ENCODE results near the gene IL6ST.
A peak's percentile ranks its signal among the peaks of the same experiment; 100 is the strongest.
"Not testable (repeated sequence)": the region's sequence is repeated elsewhere in the genome, so short reads cannot be mapped to it uniquely, and the experiment has no call there.

The IL6ST gene

DNA sequence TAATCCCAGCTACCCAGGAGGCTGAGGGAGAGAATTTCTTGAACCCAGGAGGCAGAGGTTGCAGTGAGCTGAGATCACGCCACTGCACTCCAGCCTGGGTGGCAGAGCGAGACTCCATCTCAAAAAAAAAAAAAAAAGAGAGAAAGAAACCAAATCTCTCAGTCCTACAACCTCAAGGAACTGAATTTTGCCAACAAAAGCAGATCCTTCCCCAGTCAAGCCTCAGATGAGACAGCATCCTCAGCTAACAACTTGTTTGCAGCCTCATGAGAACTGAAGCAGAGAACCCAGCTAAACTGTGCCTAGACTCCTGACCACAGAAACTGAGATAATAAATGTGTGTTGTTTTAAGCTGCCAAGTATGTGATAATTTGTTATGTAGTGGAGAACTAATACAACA, 7.5 kb upstream of the IL6ST start:
- H3K4me3 ChIP-seq (ENCODE audit: low read depth in 1 of 2, low read length in 1 of 2), result no peak overlapping the region
- H3K9me3 ChIP-seq, result no peaks in the 10 kb centered on the region
- no peaks in the 10 kb centered on the region for H3K4me1 ChIP-seq (ENCODE audit: control insufficient read depth in 1 of 2, insufficient read depth in 1 of 2, low read depth in 1 of 2, low read length in 1 of 2)
- no peaks in the 10 kb centered on the region for H3K36me3 ChIP-seq
- H3K27me3 ChIP-seq, result peaks cover 27% of the 10 kb centered on the region
- TF ChIP-seq, protein P1, sequence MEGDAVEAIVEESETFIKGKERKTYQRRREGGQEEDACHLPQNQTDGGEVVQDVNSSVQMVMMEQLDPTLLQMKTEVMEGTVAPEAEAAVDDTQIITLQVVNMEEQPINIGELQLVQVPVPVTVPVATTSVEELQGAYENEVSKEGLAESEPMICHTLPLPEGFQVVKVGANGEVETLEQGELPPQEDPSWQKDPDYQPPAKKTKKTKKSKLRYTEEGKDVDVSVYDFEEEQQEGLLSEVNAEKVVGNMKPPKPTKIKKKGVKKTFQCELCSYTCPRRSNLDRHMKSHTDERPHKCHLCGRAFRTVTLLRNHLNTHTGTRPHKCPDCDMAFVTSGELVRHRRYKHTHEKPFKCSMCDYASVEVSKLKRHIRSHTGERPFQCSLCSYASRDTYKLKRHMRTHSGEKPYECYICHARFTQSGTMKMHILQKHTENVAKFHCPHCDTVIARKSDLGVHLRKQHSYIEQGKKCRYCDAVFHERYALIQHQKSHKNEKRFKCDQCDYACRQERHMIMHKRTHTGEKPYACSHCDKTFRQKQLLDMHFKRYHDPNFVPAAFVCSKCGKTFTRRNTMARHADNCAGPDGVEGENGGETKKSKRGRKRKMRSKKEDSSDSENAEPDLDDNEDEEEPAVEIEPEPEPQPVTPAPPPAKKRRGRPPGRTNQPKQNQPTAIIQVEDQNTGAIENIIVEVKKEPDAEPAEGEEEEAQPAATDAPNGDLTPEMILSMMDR (IDR thresholded peaks at IDR 0.05), result no peak
- no peak overlapping the region for H3K27ac ChIP-seq

DNA sequence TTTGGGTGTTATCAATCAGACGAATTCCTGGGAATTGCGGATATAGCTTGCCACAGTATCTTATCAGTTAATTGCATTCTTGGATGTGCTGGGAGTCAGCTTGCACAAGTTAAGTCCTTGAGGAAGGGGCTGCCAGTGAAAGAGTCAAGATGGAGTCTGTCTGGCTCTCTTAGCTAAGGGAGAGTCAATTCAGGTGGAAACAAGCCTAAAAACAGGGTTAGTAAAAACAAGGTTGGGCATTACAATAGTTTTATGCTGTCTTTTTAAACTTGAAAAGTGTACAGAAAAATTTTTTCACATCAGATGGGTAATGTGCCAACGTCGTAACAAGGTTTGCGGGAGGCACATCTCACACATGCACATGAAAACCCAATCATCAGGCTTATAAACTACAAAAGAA, 5.5 kb upstream of the IL6ST start:
- not testable (repeated sequence) for H3K36me3 ChIP-seq; H3K4me1 ChIP-seq (ENCODE audit: control insufficient read depth in 1 of 2, insufficient read depth in 1 of 2, low read depth in 1 of 2, low read length in 1 of 2); H3K4me3 ChIP-seq (ENCODE audit: low read depth in 1 of 2, low read length in 1 of 2); H3K27ac ChIP-seq; H3K9me3 ChIP-seq
- peaks cover 47% of the 10 kb centered on the region for H3K27me3 ChIP-seq

DNA sequence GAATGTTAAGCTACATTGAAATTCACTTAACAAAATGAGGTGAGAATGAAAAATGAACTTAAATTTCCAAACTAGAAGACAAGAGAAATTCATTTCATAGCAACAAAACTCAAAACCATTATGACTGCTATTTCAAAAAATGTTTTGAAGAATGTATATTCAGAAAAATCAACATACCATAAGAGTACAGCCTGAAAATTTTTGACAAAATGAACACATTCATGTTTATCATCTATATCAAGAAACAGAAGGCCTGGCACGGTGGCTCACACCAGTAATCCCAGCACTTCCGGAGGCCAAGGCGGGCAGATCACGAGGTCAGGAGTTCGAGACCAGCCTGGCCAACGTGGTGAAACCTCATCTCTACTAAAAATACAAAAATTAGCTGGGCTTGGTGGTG, 4.2 kb upstream of the IL6ST start:
- no peaks in the 10 kb centered on the region for H3K9me3 ChIP-seq
- H3K27ac ChIP-seq, result no peak overlapping the region
- H3K4me1 ChIP-seq (ENCODE audit: control insufficient read depth in 1 of 2, insufficient read depth in 1 of 2, low read depth in 1 of 2, low read length in 1 of 2), result peaks cover 15 to 16% of the 10 kb centered on the region in 2 experiments
- H3K36me3 ChIP-seq, result no peaks in the 10 kb centered on the region
- no peak overlapping the region for H3K4me3 ChIP-seq (ENCODE audit: low read depth in 1 of 2, low read length in 1 of 2)
- peaks cover 50% of the 10 kb centered on the region for H3K27me3 ChIP-seq
- TF ChIP-seq, protein P1 (IDR thresholded peaks at IDR 0.05), result no peak

DNA sequence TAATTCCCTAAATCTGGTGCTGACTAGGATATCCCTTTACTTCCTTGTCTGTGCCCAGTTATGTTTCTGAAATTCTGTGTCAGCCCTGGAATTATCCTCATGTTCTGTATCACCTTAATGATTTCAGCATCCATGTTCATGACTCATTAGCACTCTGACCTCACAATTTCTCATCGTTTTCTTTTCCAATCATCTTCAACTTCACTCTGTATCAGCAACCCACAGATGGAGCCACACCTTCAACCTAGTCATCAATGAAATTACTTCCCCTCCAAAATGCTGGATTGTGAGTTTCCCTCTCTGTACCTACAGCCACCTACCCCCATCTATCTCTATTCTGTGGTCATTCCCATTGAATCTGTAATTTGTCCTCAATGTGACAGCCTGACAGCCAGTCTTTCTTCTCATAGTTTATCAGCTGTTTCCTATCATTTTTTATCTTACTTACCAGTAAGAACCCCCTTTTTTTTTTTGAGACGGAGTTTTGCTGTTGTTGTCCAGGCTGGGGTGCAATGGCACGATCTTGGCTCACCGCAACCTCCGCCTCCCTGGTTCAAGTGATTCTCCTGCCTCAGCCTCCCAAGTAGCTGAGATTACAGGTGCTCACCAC, 3.1 kb upstream of the IL6ST start:
- Histone ChIP-seq H3K27ac (no peak overlapping the region), H3K4me1 (ENCODE audit: control insufficient read depth in 1 of 2, insufficient read depth in 1 of 2, low read depth in 1 of 2, low read length in 1 of 2) (peaks cover 20% of the 10 kb centered on the region in 2 experiments), H3K27me3 (peaks cover 62% of the 10 kb centered on the region), H3K4me3 (ENCODE audit: low read depth in 1 of 2, low read length in 1 of 2) (no peak overlapping the region), H3K9me3 (no peaks in the 10 kb centered on the region), H3K36me3 (no peaks in the 10 kb centered on the region)
- TF ChIP-seq, protein P1 (IDR thresholded peaks at IDR 0.05), result no peak

DNA sequence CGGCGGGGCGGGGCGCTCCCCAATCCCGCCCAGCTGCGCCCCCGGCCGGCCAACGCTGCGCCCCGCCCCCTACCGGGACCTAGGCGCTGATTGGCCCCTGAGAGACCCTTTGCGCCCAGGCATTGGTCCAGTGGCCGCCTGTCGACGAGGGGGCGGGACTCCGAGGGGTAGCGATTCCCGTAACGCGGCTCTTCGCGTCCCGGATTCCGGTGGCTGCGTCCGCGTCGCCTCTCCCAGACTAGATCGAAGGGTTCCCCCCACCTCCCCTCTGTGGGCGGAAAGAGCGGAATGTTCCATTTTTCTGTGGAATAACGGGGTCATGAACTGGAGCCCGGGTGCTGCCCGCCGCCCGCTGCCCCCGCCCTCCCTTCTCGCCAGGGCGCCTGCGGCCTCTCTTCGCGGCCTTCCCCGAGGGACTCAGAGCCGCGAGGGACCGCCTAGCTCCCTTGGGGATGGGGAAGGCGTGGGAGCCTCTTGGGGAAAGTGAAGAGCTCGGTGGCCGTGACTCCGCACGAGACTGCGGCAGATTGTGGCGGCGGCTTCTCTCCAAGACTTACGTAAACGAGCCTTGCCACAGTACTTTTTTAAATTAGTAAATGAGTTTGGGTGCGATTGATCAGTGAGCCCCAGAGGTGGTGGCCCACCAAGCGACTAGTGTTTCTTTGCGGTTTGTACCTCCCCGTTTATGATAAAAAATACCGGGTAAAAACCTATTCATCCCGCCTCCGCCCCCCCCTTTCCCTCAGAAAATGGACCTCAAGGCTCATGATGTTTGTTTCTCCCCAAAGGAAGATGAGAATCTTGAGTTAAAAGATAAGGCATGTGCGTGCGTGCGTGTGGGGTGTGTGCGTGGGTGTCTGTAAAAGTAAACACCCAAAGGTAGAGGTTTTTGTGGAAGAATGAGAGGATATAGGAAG, 493 bp upstream of the IL6ST start:
- peak overlapping the region; percentile 68 for H3K27ac ChIP-seq
- H3K27me3 ChIP-seq, result peaks cover 73% of the 10 kb centered on the region
- TF ChIP-seq, protein P1 (IDR thresholded peaks at IDR 0.05), result peak; percentile 53
- H3K4me3 ChIP-seq (ENCODE audit: low read depth in 1 of 2, low read length in 1 of 2), result peak overlapping the region; percentile 83 to 95
- H3K4me1 ChIP-seq (ENCODE audit: control insufficient read depth in 1 of 2, insufficient read depth in 1 of 2, low read depth in 1 of 2, low read length in 1 of 2), result peaks cover 20 to 32% of the 10 kb centered on the region in 2 experiments
- H3K36me3 ChIP-seq, result no peaks in the 10 kb centered on the region
- no peaks in the 10 kb centered on the region for H3K9me3 ChIP-seq
